ENCODE data around the gene BICD1.
"Not testable (repeated sequence)": the region's sequence is repeated elsewhere in the genome, so short reads cannot be mapped to it uniquely, and the experiment has no call there.

Gene BICD1

DNA sequence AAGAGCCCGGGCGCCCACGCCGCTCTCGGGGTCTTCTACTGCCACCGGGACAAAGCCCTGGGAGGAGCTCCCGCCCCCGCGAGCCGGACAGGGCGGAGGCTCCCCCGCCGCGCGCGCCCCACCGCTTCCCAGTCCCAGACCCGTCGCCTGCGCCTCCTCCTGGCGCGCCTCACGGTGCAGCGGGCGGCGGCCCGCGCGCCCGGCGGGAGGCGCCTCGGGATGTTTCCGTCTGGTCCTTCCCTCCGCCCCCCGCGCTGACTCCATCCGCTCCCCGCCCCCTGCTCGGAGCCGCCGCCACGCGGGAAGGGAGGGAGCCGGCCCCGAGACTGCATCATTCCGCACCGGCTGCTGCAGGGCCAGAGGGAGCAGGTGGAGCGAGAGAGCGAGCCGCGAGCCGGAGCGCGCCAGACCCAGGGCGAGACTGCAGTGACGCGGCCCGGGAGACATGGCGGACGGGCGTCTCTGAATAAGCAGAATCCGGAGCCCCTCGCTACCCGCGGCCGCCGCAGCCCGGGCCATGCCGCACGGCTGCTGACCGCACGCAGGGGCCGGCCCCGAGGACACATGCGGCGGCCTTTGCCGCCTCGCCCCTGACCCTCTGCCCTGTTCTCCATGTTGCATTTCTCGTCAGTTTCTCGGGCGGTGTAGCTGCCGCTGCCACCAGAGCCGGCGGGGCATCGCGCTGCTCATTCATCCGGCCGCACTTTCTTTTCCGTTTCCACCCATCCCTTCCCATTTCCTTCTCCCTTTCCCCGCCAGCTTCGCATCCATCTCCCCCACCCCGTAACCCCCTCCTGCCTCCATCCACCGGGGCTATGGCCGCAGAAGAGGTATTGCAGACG, at the start of gene BICD1:
Gene BICD1, plus strand, starts transcription at position 331 of the 842 bp plus-strand sequence. Its CDS starts 485 bp downstream, at position 816.
- DNase-seq (ENCODE audit: low read depth): peak; percentile 67

- no peak for DNase-seq (ENCODE audit: low read depth)
Observed at GRCh38 chr12:32061033-32061432, 45.6 kb upstream of the BICD1 start.

DNA sequence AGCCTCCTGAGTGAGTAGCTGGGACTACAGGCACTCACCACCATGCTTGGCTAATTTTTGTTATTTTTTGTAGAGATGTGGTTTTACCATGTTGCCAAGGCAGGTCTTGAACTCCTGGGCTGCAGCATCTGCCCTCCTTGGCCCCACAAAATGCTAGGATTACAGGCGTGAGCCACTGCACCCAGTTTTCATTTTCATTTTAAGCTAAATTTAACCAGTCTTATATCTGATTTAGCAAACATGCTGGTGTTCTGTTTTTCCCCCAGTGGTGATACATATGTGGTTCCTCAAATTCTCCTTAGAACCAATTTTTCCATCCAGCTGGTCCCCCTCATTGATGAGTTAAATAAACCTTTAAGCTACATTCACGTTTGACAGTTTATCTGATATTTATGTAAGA, 43.8 kb upstream of the BICD1 start:
- DNase-seq (ENCODE audit: low read depth): no peak

- no peak for DNase-seq (ENCODE audit: low read depth)
Observed at GRCh38 chr12:32063796-32064195, 42.9 kb upstream of the BICD1 start.

- DNase-seq (ENCODE audit: low read depth): no peak
Observed at GRCh38 chr12:32066206-32066605, 40.4 kb upstream of the BICD1 start.

- no peak for DNase-seq (ENCODE audit: low read depth)
Observed at GRCh38 chr12:32069071-32069470, 37.6 kb upstream of the BICD1 start.

- DNase-seq (ENCODE audit: low read depth): no peak
Observed at GRCh38 chr12:32069731-32070130, 36.9 kb upstream of the BICD1 start.

GRCh38 chr12:32070370-32070769, 36.3 kb upstream of the BICD1 start:
- DNase-seq (ENCODE audit: low read depth): no peak

- no peak for DNase-seq (ENCODE audit: low read depth)
Observed at GRCh38 chr12:32072102-32072501, 34.5 kb upstream of the BICD1 start.

GRCh38 chr12:32074432-32074831, 32.2 kb upstream of the BICD1 start:
- DNase-seq (ENCODE audit: low read depth): no peak

DNA sequence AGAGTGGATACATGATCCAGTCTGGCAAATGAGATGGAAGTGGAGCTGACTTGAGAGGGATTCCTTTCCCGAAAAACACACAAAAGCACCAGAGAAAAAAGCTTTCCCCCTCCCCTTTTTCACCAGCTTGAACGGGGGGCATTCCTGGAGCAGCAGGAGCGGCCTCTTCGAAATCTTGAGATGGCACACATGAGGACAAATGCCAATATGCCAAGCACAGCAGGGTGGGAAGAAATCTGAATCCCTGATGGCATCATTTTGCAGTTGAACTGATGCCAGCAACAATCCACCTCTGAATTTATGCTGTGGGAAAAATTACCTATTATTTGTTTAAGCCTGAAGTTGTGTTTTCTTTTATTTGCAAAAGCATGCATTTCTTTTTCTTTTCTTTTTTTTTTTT, 29.7 kb upstream of the BICD1 start:
- no peak for DNase-seq (ENCODE audit: low read depth)

DNA sequence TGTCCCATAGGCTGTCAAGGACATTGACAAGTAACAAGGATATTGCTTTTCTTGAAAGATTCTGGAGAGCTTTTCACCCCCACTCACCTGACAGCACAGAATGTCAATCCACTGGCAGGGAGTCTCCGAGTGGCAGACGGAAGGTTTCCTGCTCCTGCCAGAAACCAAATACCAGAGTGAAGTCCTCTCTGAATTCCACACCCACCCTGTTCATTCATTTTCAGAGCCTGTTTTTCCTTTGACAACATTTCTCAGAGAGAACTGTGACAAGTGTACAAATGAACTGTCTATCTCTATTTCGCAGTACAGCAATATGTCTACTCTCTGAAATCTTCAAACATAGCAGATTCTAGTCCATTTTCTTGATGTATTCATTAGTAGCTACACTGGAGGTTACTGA, 26.2 kb upstream of the BICD1 start:
- no peak for DNase-seq (ENCODE audit: low read depth)

- no peak for DNase-seq (ENCODE audit: low read depth)
Observed at GRCh38 chr12:32083489-32083888, 23.2 kb upstream of the BICD1 start.

DNA sequence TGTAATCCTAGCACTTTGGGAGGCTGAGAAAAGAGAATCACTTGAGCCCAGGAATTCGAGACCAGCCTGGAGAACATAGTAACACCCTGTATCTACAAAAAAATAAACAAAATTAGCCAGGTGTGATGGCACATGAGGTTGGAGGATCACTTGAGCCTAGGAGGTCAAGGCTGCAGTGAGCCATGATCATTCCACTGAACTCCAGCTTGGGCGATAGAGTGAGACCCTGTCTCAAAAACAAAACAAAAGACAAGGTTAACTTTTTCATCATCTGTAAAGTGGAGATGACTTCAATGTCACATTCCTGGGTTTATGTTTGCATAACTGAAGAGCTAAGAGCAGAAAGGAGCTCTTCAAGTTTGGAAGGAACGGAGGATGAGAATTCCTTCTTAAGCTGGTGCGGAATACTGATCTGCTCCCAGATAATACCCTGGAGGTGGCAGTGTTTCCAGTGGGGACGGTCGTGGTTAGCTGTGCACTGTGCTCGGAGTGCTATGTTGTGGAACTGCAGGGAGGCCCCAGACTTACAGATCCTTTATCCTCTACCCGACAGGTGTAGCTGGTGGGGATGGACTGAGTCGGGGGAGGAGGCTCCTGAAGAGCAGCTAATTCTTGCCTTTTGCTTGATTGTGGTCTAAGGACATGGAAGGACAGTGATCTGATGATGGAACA, 22.5 kb upstream of the BICD1 start:
- DNase-seq (ENCODE audit: low read depth): no peak

GRCh38 chr12:32084753-32085152, 21.9 kb upstream of the BICD1 start:
- no peak for DNase-seq (ENCODE audit: low read depth)

- no peak for DNase-seq (ENCODE audit: low read depth)
Observed at GRCh38 chr12:32087306-32087705, 19.3 kb upstream of the BICD1 start.

- DNase-seq (ENCODE audit: low read depth): no peak
Observed at GRCh38 chr12:32089156-32089555, 17.5 kb upstream of the BICD1 start.

GRCh38 chr12:32089586-32089985, 17.1 kb upstream of the BICD1 start:
- no peak for DNase-seq (ENCODE audit: low read depth)

- DNase-seq (ENCODE audit: low read depth): no peak
Observed at GRCh38 chr12:32091696-32092095, 15.0 kb upstream of the BICD1 start.

DNA sequence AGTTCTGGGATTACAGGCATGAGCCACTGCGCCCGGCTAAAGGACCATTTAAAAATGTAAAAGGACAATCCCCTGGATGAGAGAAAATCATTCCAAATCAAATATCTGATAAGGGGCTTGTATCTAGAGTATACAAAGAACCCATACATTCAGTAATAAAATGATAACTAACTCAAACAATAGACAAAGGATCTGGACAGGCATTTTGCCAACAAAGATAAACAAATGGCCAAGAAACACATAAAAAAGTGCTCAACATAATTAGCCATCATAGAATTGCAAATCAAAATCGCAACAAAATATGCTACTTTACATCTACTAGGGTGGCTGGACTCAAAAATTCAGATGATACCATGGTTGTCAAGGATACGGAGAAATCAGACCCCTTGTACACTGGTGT, 8.5 kb upstream of the BICD1 start:
- DNase-seq (ENCODE audit: low read depth): no peak

- not testable (repeated sequence) for DNase-seq (ENCODE audit: low read depth)
Observed at GRCh38 chr12:32099275-32099674, 7.4 kb upstream of the BICD1 start.

GRCh38 chr12:32100361-32100760, 6.3 kb upstream of the BICD1 start:
- no peak for DNase-seq (ENCODE audit: low read depth)

- DNase-seq (ENCODE audit: low read depth): no peak
Observed at GRCh38 chr12:32100888-32101287, 5.8 kb upstream of the BICD1 start.

- no peak for DNase-seq (ENCODE audit: low read depth)
Observed at GRCh38 chr12:32102234-32102633, 4.4 kb upstream of the BICD1 start.

All from activated T-helper 9 cell treated with anti-CD3 and anti-CD28 coated beads, Interleukin-2, amount 50 U/mL, for 16 hours (primary cell).